Fibroblast of skin of back (primary cell): ENCODE results near the gene PDZD7. TPM values are rescaled to one million over a fixed set of nuclear protein-coding genes. Genes with fewer than 3 reads are reported as not detected.

Experiments
- DNase-seq: peaks from one replicate; pipeline ENCODE4 v3.0.0-alpha.2; 2013
- polyA plus RNA-seq, 2 experiments: library from polyadenylated mRNA; unstranded; fragments of 120-200 nt; gene quantifications; one replicate each; pipeline ENCODE4 v1.2.1, GENCODE V29; 2013; ENCODE audit not compliant: insufficient read length in 2 of 2

The PDZD7 gene
- 1.4 TPM for polyA plus RNA-seq (2013, experiment 1 of 2; ENCODE audit: insufficient read length)
- 1.7 TPM for polyA plus RNA-seq (2013, experiment 2 of 2; ENCODE audit: insufficient read length)

DNA sequence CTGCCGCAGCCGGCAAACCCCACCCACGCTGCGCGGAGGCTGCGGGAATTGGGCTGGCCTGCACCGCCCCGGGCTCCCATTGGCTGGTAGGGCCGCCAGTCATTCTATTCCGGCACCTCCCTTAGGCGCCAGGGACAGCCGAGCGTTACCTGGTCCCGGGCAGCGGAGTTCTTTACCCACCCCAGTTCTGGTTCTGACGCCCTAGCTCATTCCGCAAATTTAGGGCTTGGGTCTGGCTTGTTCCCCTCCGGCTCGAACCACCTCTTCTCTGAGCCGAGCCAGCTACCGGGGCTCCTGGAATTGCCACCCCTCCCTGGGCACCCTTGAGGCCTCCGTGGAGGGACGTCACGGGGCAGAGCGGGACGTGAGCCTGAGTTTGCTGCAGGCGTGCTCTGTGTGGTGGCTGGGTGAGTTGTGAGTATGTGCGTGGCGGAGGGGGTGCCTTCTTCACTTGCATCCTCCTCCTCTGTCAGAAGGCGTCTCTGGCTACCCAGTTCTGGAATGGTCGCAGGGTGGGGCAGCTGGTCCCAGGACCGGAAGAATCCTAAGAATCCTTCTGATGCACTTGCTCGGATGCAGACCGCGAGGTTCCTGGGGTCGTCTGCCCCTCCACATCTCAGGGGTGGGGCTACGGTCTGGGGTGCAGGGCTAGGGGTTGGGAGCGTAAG, at the start of gene PDZD7, which contains the start of gene SFXN3:
TSS of gene PDZD7 (minus strand) at position 2 of the 668 bp plus-strand sequence. CDS start 910 bp downstream, outside the sequence.
TSS of gene SFXN3 (plus strand) at position 107 of the 668 bp plus-strand sequence. CDS start 3,461 bp downstream, outside the sequence.
- DNase-seq: peak; percentile 93

DNA sequence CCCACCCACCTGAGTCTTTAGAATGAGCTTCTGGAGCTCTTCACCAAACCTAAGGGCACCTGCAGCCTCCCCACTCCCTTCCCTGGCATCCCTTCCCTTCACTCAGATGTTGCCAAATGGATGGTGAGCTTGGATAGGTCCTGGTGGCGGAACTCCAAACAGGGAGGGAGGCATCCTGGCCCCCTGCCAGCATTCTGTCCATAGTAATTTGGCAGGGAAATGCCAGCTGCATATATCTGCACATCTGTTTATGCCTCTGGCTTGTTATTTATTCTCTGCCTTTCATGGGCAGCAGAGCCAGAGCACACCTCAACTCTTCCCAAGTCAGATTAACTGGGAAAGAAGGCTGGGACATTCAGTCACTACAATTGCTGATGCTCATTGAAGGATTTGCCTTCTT, 48.9 kb upstream of the PDZD7 start:
- DNase-seq: no peak

DNA sequence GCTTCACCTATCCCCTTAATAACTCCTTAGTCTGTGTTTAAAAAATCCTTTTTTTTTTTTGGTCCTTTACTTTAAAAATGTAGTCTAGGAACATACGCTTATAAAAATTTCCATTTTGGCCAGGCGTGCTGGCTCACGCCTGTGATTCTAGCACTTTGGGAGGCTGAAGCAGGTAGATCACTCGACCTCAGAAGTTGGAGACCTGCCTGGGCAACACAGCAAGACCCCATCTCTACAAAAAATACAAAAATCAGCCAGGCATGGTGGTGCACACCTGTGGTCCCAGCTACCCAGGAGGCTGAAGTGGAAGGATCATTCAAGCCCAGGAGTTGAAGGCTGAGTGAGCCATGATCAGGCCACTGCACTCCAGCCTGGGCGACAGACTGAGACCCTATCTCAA, 45.7 kb upstream of the PDZD7 start:
- DNase-seq: no peak

DNA sequence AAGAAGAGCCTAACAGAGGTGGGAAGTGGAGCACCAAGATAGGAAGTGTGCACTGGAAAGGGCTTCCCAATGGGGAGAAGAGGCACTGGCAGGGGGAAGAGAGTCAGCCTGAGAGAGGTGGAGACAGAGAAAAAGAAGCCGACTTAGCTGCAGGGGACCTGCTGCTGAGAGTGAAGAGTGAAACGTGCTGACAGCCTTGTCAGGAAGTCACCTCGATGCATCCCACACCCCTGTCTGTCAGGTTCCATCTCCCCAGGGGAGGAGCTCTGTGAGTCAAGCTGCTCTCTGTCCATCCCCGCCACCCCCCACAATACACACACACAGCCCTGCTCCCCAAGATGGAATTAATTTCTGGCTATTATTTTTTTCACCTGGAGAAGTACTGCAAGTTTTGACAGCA, 44.8 kb upstream of the PDZD7 start:
- DNase-seq: no peak

DNA sequence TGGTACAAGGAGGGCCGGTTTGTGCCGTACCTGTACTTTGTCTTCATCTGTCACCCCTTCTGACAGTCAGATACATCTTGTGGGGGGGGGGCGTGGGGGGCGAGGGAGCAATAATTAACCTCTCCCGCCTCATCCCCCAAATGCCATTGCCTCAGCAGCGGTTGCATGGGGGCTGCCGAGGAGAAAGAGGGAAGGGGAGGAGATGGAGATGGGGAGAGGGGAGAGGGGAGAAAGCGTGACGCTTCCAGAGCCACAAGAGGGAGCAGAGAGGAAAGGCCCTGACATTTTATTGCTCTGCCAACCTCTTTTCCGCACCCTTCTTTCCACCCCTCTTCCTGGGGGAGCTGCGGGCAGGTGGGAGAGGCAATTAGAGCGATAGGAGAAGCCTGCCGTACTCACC, 42.7 kb upstream of the PDZD7 start:
- DNase-seq: no peak

DNA sequence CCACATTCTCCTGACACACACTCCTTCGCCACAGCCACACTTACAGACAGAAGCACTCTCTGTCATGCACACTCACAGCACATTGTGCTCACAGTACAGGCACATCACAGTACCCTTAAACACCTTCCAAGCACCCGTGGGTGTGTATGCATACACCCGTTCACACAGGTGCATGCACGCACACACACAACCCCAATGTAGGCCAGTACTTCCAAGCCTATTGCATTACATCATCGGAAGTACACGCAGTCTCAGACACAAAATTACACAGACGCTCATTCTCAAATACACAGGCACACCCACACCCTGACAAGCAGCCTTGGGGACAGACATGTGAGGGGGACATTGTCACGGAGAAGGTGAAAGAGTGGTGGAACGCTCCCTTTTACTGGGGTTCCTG, 42.0 kb upstream of the PDZD7 start:
- no peak for DNase-seq

DNA sequence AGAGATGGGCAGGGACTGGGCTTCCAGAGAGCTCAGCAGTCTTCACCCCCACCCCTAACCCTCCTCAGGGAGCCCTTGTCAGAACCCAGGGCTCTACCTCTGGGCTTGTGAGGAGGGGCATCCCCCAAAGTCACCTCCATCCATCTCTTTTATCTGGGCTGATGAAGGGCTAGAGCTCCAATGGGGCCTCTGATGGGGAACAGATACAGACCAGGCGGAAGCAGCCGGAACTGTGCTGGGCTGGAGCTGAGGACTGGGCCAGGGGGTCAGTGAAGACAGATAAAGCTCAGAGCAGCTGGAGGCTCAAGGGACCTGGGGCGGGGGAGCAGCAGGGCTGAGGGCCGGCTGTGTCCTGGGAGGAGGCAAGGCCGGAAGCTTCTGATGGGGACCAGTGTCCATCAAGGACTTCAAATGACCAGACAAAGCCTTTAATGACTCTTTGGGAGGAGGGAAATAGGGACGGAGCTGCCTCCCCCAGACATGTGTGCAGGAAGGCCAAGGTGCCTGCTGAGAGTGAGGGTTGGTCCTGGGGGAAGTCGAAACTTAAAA, 41.0 kb upstream of the PDZD7 start:
- DNase-seq: no peak

DNA sequence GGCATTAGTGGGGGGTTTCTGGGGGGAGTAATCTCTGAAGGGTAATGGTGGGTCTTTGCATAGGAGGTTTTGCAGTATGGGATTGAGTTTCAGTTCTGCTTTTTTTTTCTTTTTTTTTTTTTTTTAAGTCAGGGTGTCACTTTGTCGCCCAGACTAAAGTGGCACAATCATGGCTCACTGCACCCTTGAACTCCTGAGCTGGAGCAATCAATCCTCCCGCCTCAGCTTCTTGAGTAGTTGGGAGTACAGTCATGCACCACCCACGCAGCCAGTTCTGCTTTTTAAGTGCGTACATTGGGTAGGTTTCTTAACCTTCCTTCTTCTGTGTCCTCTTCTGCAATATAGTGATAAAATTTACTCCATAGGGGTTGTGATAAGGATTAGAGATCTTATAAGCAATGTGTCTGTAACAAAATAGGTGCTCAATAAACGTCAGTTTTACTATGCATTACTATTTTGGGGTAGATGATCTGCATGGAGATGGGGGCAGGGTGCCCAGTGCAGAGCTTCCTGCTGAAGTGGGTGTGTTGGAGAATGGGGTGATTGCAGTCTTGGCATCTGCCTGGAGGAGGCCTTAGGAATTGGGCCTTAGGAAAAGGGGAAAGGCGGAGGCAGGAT, 40.4 kb upstream of the PDZD7 start:
- DNase-seq: no peak

DNA sequence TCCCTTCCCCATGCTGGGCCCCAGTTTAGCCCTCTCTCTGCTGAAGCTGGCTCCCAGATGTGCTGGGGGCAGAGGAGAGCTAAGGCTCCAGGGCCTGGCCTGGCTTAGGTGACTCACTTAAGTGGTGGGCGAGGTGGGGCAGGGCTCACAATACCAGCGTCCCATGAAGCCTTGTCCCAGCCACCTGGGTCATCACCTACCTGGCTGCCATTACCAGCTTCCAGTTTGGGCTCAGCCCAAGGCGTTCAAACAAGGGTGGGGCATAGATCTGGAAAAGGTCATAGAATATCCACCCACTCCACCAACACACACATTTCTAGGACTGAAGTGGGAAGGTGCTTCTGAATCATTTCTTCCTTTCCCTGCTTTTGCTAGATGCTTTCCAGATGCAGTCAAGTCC, 39.2 kb upstream of the PDZD7 start:
- no peak for DNase-seq

DNA sequence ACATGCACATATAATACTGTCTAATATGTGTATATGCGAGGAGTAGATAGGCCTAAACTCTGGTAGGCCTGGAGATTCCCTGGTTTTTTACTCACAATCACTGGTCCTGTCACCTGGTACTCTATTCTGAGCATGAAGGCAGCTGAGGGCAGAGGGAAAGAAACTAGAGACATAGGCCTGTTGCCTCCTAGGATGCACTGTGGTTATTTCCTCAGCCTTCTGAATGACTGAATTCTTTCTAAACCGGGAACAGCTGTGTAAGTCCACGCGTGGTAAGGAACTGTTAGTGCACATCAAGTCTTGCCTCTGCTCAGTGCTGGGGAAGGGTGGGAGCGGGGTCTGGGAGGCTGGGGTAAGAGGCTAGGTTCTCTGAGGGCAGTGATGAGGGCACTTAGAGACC, 38.5 kb upstream of the PDZD7 start:
- DNase-seq: no peak

DNA sequence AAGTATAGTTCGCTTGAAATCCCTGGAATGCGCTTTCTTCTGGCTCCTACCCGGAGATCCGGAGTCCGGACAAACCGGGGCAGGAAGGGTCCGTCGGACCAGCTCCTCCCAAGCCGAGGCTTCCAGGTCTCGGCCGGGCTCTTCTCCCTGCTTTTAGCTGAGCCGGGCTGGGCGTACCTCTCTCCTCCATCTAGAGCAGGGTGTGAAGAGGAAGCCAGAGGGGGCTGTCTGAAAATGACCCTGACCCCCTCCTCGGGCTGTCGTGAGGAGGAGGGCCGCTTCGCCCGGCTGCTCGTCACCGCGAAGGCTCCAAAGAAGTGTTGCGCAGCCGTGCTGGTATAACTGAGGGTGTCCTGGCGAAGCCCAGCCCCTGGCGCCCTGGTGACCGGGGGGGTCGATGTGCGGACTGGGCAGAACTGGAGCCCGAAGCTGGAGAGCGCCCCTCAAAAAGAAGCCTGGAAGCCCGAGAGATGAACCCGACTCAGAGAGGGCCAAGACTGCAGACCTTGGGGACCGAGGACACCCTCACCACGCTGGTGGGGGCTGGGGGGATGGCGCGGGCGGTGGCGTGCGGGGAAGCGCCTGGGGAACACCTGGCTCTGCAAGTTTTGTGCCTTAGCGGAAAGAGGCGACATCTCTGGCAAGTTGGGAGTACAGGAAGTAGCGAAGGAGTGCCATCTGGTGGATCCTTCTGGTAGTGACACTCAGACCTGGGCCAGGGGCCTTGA, 36.6 kb upstream of the PDZD7 start:
- peak; percentile 80 for DNase-seq

DNA sequence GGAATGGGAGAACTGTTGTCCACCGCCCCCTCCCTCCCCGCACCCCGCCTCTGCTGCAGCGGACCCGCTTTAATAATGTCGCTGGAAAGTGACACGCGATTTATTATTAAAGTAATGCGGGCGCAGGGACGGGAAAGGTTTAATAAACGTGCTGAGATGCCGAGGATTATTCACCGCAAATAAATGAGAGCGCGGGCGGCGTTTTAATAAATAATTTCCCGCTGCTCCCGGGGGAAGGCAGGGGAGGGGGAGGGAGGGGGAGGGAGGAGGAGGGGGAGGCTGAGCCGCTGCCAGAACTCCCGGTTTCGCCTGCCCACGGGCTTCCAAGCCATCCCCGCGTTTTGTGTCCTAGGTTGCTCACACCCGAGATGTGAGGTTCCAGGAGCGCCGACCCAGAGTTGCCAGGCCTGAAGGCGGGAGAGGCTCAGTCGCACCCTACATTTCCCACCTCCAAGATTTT, 36.0 kb upstream of the PDZD7 start:
- DNase-seq: no peak

DNA sequence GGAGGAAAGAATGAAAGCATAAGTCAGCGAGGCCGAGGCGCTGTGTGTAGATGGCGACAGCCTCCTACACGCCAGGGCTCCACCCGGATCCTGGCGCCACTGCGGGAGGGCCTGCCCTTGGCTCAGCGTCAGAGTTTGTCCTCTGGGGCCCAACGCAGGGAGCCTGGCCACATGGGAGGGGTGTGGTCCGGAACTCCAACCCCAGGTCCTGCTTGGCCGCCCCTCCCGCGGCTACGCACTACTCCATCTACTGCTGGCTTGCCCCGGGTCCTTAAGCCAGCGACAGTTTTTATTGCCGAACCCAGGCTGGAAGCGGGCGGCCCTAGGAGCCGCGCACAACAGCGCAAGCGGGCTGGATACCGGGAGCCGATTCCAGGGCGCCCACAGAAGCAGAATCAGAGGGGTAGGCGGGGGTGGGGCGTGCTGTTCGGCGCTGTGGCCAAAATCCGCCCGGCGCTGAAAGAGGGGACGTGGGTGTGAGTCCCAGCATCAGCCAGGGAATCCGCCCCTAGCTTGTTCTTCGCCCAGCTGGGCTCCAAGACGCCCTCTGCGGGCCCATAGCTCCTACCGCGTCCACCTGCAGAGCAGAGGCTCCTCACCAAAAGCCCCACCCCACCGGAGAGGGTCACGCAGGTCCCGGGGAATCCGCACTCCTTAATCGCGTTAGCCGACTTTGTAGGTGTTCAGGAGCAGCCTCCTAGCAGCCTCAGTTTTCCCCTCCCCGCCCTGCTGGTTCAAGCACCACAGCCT, 35.4 kb upstream of the PDZD7 start:
- DNase-seq: peak; percentile 73

DNA sequence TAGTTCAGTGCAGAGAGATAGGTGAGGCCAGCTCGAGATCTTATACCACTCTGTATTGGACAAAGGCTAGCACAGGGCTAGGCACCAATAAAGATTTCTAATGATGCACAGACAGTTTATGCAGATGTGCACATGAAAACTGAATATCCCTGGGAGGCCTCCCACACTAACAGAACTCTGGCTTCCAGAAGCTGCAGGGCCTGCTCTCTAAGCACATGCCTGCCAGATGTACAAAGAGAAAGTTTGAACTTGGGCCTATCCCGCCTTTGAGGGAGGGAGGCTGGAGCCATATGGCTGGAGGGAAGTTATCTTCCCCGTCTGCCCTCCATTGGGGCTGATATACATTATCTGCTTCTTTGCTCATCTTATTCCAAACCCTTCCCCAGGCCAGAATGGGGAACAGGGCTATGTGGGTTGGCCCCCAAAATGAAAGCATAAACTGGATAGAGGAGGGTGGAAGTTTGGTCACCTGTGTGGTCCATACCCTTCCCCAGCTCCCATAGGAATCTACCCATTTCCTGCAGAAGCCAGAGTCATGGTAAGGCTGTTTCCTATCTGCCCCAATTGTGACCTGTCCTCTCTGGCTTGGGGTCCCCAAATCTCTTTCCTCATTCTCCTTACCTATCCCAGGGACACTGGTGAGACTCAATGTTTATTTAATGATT, 34.7 kb upstream of the PDZD7 start:
- DNase-seq: no peak

DNA sequence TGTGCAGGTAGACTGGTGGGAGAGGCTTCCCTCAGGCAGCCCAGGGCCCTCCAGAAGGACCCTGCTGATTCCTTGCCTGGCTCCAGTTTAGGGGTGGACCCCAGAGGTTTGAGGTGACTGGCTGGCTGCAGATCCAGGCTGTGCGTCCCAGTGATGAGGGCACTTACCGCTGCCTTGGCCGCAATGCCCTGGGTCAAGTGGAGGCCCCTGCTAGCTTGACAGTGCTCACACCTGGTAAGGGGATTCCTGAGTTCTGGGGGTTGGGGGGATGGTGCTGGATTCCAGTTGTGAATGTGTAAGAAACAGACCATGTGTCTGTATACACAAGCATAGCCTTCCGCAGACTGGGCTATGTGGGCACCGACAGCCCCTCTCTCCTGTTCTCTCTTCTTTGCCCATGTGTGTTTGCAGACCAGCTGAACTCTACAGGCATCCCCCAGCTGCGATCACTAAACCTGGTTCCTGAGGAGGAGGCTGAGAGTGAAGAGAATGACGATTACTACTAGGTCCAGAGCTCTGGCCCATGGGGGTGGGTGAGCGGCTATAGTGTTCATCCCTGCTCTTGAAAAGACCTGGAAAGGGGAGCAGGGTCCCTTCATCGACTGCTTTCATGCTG, 33.6 kb upstream of the PDZD7 start:
- DNase-seq: no peak

DNA sequence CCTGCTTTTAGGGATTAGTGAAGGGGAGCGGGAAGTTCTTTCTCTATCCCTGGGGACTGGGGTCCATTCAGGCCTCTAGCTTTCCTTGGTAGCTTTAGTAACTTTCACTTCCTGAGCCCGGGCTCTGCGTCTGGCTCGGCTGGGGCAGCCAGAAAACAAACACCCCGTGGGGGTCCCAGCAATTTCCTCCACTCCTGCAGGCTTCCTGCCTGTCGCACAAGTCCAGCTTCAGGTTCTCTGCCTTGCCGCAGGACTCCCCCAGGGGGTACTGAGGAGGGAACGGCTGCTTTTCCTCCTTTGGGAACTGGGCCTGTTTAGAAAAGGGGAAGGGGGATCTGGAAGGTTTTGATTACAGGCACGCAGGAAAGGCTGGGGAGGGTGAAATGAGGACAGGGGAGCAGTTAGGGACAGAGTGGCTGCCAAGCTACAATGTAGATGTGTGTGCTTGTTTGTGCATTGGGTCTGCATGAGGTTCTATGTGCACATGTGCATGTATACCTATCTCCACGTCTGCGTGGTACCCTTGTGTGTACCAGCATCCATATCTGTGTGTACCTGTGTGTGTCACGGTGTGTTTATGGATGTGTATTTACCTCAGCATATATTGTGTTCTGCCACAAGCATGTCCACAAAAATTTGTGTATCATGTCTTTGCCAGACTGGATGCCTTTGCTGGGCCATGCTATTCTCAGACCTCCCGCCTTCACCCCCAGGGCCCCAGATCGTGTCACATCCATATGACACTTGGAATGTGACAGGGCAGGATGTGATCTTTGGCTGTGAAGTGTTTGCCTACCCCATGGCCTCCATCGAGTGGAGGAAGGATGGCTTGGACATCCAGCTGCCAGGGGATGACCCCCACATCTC, 32.9 kb upstream of the PDZD7 start:
- no peak for DNase-seq

DNA sequence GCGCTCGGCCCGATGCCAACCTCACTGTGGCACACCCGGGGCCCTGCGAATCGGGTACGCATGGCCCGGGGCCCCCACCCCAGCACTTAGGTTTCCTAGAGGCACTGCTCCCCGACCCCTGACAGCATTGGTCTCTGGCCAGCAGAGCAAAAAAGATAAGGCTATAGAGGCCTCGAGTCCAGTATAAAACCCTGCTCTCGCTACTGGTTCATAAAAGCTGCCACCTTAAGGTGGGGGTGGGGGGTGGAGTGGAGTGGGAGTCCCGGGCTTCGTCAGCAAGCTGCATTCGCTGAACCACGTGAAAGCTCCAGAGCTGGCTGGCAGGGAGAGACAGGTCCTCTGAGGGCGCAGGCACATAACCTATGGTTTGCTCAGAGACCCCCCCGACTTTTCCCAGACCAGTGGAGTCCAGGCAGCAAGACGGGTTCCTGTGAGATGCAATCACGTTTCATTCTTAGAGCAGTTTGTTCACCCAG, 32.2 kb upstream of the PDZD7 start:
- no peak for DNase-seq

DNA sequence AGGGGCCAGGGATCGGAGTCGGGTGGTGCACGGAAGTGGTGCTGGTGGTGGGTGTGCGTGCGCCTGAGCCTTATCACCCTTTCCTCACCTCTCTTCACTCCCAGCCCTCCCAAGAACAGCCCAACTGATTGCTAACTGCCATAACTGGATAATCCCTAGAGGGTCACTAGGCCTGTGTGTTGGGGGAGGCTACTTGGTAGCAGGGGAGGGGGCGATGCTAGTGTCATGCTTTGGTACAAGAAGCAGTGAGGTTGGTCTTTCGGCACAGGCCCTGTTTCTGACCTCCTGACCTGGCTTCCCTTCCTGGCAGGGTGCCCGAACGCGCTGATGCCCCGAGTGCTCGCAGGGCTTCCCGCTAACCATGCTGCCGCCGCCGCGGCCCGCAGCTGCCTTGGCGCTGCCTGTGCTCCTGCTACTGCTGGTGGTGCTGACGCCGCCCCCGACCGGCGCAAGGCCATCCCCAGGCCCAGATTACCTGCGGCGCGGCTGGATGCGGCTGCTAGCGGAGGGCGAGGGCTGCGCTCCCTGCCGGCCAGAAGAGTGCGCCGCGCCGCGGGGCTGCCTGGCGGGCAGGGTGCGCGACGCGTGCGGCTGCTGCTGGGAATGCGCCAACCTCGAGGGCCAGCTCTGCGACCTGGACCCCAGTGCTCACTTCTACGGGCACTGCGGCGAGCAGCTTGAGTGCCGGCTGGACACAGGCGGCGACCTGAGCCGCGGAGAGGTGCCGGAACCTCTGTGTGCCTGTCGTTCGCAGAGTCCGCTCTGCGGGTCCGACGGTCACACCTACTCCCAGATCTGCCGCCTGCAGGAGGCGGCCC, 31.5 kb upstream of the PDZD7 start:
- DNase-seq: peak; percentile 54

DNA sequence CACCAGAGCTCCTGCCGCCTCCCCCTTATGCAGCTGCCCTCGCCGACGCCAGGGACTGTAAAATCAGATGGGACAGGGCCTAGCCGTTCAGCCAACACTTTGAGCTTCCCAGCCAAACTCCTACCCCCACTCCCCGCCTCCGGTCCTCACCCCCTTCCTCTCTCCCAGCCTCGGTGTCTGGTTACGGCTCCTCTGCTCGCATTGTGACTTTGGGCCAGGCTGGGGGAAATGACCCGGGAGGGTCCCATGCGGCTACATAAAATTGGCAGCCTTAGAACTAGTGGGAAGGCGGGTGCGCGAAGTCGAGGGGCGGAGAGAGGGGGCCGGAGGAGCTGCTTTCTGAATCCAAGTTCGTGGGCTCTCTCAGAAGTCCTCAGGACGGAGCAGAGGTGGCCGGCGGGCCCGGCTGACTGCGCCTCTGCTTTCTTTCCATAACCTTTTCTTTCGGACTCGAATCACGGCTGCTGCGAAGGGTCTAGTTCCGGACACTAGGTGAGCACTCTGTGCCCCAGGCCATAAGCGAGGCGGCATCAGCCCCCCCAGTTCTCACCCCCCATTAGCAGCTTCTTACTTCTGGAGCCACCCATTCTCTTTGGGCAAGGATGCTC, 30.8 kb upstream of the PDZD7 start, which contains the start of gene KAZALD1:
TSS of gene KAZALD1 (plus strand) at position 366 of the 608 bp plus-strand sequence. CDS start 604 bp downstream, outside the sequence.
- peak; percentile 76 for DNase-seq
